Stimulated activated CD8-positive, alpha-beta memory T cell treated with anti-CD3 and anti-CD28 coated beads, Interleukin-7, amount 100 ng/mL, for 24 hours (primary cell): ENCODE results near the gene SDF2.

Experiments
- DNase-seq: peaks from one replicate; pipeline ENCODE4 v3.0.0-alpha.2; 2020; ENCODE audit warnings: low read depth

The SDF2 gene, protein sequence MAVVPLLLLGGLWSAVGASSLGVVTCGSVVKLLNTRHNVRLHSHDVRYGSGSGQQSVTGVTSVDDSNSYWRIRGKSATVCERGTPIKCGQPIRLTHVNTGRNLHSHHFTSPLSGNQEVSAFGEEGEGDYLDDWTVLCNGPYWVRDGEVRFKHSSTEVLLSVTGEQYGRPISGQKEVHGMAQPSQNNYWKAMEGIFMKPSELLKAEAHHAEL

DNA sequence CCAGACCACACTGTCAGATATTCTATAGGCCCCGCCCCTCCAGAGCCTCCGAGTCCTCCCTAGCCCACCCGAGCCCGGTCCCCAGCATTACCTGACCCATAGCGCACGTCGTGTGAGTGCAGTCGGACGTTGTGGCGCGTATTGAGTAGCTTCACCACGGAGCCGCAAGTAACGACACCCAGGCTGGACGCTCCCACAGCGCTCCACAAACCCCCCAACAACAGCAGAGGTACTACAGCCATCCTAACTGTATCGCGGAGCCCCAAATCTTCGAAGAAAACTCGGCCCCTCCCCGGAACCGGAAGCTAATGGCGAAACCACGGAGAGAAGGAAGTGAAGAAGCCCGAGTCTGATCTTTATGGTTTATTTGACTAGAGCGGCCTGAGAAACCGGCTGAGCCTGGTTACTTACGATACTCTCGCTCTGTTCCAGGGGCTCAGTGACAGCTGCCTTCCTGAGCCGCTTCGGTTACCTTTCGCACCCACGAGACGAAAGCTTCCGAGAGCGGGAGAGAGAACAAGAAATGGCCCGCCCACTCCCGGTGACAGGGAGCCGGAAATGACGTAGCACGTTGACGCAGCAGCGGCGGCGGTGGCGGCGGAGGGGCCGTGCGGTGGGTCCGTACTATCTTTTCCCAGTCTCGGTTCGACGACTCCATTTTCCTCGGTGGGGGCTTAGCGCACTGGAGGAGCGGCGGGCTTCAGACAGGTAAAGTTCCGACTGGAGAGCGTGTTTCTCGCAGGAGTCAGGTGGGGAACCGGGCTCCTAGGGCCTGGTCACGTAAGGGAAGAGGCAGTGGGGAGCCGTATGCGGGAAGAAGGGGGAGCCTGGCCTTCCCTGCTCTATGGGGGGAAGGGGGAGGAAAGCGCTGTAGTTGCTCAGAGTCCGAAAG lies at the start of gene SDF2, which contains the start of gene SUPT6H:
Gene SDF2 (minus strand): TSS at position 272 of the 892 bp plus-strand sequence. CDS start 30 bp downstream, at position 242.
Gene SUPT6H (plus strand): TSS at position 571 of the 892 bp plus-strand sequence. CDS start 11,197 bp downstream, outside the sequence.
- DNase-seq: peak; percentile 98

DNA sequence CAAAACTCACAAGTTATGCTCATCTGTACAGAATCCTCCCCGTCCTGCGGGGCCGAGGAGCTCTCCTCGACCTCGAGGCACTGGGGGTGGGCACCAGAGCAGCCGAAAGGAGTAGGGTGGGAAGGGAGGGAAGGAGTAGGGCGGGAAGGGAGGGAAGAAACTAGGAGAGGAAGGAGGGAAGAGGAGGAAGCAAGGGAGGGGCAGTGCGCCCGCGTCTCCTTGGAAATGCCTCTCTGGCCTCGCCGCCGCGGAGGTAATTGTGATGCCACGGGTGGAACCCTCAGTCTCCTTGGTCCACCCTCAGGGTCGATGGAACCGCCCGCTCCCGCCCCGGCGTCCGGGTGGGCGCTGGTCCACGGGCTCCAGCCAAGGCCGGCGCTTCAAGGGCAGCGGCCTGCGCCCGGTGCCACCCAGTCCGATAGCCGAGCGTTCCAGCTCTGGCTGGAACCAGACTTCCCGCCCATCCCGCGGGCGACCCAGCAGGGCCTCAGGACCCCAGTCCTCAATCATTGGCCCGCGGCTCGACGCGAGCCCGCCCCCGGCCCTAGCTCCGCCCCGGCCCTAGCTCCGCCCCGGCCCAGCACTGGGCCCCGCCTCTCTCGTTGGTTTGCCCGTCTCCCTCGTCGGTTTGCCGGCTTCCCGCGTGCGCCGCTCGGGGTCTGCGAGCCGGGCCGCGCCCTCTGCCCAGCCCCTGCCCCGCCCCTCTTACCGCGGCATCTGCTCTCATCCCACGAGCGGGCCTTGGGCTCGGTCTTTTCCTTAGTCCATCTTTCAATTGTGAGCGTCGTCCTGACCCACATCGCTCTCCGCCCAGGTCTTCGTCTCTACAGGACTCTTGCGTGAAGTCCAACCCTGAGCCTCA lies 49.4 kb upstream of the SDF2 start:
- peak; percentile 82 for DNase-seq

DNA sequence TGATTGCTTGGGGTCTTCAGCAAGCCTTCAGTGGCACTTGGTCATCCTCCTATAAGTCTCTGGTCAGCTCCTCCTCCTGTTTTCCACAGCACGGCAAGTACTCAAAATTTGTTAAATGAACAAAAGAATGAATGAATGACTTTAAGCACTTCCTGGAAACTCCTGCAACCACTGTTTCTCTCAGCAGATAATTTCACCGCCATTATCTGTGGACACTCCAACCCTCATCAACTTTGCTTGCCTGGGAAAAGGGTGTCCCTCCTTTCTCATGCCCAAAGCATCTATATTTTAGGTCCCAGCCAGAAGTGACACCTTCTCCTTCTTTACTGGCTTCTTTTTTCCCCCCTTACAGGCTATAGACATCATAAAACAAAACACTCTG lies 45.6 kb upstream of the SDF2 start:
- no peak for DNase-seq

DNA sequence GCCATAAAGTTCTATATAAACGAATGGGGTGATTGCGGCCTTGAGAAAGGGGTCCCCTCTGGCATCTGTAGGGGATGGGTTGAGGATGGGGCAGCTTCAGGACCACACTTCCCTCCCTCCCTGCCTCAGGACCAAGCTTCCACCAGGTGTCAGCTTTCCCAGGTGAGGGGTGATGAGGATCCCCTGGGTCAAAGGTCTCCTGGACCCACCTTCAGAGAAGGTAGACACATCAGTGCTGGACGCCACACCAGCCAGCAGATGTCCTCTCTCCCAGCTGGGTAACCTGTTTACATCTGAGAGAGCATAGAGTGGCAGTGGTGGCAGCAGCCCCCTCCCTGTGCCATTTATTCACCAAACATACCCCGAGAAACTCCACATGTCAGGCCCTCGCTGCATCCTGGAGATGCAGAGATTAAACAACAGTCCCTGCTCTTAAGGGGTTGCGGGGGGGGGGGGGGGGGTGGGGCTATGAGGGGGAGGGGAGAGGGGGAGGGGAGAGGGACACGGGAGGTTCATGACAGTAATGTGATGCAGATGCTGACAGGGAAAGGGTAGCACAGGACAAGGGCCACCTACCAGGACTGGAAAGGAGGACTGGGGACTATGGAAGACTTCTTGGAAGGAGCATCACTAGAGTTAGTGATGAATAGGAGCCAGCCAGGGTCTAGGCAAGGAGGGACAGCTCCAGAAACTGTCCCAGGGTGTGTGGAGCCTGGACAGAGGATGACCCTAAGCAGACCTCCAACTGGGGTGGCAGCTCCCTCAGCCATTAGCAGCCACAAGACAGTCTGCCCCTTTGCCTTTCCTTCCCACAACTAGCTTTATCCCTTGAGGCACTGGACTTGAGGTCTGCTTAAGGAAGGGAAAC lies 45.0 kb upstream of the SDF2 start:
- DNase-seq: no peak

DNA sequence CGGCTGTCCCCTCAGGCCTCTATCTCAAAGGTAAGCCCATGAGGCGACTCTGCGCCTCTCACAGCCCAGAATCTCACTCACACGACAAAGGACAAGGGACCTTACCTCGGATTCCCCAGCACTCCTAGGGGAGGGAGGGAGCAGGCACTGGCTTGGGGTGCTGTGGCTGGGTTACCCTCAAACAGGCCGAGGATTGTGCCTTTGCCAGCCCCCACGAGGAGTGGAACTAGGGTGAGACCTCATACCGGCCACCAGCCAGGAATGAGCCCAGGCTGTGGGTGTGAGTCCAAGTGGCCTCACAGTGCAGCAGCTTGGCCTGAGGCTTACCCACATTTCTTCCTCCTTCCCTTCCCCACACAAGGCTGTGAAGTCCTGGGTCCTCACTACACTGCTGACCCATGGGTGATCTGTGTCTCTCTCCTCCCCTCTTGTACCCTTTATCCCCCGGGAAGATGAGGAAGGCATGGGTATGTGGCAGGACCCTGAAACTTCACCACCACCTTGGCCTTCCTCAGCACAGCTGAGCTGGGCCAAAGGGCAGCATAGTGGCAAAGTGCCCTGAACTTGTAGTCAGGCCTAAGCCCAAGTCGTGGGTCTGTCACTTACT lies 44.1 kb upstream of the SDF2 start:
- DNase-seq: no peak

DNA sequence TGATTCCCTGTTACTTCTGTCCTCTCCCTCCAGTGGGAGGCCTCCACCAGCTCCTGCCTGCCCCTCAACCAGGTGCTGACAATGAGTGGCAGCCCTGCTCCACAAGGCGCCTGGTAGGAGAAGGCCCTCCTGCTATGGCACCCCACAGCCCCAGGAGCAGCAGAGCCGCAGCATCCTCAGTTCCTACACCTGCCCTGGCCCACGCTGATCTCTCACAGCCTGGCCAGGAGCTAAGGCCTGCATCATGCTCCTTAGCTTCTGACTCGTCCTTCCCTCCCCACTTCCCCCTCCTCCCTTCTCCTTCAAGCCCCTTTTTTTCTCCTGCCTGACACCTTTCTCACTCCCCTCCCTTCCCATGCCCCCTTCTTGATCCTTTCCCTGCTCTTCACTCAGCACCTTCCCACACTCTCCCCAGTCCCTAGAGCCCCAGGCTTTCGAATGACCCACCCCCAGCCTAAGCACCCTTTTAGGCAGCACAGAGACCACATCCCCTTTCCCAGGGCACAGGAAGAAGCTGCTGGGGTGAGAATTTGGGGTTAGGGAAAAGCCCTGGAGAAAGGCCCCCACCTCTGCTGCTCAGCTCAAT lies 43.5 kb upstream of the SDF2 start:
- no peak for DNase-seq

DNA sequence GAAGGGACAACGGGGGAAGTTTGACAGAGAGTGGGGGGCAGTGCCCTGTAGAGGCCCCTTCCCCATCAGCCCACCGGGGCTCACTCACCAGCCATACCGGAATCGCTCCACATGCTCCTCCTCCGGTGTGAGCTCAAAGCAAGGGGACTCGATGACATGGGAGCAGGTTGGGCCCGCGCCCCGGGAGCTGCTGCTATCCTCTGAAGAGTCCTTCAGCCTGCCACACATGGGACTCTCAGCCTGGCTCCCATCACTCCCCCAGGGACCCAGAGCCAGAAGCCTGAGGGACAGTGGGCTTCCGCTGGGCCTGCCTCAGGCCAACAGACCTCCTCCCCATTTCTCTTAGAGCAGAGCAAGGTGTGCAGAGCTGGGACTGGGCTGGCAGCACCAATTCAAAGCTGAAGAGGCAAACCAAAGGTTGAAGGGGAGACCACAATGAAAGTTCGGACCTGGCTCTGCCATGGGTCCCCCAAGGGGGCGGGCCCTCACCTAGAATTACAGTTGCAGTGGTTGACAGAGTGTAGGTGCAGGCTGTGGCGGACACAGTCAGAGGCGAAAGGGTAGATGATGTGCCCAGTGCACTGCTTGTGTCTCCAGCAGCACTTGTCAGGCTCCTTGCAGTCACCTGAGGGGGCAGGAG lies 42.6 kb upstream of the SDF2 start:
- no peak for DNase-seq

DNA sequence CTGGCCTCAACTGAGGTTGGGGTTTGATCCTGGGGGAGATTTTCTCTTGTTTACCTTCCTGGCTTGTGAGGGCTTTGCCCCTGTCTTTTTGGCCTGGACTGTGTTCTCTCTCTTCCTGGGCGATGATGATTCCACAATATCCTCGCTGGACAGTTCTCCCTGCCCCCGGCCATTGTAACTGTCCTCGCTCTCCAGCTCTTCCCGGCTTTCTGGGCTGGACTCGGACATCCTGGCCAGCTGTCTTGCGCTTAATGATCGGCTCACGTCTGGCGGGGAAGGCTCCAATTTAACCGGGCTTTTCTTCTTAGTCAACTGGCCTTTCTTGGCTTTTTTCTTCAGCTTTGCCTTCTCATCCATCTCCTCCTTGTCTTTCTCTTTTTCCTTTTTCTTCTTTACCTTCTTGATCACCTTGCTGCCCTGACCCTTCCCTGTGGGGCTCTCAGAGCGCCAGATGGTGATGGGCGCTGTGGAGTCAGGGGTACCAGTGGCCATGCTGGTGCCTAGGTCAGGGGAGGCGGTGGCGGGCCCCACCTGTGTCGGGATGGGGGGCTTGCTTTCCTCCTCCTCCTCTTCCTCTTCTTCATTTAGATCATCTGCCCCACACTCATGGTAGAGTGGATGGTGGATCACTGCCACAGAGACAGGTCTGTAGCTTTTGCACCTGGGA lies 42.0 kb upstream of the SDF2 start:
- no peak for DNase-seq

DNA sequence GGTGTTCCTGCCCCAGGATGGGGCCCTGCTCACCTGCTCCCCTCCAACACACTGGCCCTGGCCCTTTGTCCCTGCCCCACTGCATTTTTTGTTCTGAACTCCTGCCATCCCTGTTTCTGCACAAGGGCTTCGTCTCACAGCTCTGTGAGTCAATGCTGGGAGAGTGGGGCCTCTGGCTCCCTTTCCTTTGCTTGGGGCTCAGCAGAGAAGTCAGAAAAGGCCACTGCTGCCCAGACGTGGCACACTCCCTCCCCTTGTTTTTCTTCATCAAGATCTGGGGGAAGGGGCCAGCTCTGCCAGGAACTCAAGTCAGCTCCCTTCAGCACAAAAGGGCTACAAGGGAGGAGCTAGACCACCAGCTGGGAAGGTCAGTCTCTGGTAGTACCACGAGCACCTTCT lies 41.0 kb upstream of the SDF2 start:
- DNase-seq: no peak

DNA sequence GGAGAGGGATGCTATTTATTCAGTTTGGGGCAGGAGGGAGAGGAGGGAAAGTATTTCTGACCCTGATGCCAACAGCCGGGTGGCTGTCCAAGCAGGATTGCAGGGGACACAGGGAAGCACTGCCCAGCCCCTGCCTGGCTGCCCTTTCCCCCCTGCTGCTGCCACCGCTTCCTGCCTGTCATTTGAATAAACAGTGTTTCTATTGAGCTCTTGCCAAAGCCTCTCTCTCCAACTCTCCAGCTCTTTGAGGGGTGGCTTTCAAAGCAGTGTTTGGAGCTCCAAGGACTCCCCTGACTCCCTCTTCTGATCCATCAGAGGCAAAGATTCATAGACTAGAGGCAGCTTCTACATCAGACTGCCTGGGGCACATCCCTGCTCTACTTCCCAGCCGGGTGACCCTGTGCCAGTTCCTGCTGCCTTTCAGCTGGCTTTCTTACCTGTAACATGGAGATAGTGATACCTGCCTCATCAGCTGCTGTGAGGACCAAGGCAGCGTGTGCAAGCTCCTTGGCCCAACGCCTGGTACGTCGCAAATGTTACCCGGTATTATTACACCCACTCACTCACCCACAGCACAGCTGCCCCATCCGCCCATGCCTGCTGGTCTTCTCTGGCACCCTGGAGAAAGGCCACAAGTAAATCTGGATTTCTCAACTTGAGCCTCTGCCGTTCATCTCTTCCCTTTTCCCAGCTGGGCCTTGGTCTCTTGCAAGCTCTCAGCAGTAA lies 40.5 kb upstream of the SDF2 start:
- no peak for DNase-seq

DNA sequence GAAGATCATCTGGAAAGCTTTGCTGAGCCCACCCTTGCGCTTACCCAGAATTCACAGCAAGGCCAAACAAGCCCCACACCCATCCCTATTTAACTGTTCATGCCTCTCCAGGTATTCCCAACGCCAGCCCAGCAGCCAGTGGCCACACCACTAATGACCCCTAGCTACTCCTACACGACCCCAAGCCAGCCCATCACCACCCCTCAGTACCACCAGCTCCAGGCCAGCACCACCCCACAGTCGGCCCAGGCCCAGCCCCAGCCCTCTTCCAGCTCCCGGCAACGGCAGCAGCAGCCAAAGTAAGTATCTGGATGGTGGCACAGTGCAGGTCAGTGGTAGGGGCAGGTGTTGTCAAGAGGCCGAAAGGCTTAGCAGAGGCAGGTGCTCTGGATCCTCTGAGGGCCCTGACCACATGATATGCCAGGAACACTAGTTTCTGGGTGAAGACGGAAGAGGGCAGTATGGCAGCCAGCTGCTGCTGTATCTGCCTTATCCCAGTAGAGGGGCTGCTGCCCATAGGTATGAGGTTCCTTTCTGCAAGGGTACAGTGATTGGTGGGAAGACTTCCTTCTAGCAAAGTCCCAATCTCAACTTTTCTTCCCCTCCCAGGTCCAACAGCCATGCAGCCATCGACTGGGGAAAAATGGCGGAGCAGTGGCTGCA lies 39.3 kb upstream of the SDF2 start:
- DNase-seq: no peak

DNA sequence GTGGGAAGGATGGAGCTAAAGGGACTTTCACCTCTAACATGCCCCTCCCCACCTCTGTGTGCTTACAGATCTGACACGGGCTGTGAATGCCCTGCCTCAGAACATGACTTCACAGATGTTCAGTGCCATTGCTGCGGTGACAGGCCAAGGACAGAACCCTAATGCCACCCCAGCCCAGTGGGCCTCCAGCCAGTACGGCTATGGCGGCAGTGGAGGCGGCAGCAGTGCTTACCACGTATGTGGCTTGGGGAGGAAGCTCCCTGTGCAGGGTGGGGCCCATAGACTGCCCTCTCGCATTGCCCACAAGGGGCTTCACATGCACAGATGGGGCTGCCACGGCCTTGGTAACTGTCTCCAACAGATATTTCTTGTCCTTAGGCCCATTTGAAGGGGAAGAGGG lies 38.6 kb upstream of the SDF2 start:
- no peak for DNase-seq

DNA sequence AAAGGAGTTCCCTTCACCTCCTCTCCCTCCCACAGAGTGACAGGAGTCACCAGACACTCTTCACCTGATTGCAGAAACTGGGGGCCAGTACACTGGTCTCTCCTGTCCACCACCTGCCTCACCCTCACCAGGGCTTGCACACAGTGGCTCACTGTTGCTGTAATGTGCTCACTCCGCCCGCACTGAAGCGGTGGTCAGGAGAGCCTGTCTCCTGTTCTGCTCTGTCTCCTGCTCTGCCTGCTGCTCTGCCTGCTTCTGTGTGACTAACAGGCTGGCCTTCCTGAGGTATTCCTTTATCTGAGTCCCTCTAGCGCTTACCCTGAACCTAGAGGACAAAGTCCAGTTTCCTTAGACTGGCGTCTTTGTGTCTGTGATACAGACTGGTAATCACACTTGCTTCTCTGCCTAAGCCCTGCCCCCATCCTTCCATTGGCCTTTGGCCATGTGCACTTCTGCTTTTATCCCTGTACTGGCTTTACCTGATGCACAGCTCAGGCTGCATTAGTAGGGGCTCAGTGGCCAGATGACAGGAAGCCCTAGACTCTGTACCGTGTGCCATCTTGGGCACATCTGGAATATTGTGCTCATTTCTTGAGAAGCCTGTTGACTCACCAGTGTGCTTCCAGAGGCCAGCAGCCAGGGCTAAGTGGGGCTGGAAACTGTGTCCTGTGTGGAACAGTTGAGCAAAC lies 36.7 kb upstream of the SDF2 start:
- no peak for DNase-seq

DNA sequence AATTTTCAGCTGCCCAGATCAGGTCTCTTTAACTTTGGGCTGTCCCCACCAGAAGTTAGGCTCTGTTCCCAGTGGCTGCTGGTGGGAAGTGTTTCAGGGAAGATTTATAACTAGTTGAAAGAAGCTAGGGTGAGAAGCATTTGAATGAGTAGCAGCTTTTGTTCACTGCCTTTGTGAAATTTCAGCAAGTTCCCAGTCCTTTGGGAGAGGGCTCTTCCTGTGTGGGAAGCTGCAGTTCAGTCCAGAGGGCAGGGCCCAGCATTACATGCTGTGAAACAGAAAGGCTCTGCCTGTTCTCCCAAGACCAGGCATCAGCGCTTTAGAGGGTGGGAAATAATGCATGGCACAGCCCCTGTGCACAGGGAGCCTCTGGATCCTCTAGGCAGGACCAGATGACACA lies 32.2 kb upstream of the SDF2 start:
- DNase-seq: no peak

DNA sequence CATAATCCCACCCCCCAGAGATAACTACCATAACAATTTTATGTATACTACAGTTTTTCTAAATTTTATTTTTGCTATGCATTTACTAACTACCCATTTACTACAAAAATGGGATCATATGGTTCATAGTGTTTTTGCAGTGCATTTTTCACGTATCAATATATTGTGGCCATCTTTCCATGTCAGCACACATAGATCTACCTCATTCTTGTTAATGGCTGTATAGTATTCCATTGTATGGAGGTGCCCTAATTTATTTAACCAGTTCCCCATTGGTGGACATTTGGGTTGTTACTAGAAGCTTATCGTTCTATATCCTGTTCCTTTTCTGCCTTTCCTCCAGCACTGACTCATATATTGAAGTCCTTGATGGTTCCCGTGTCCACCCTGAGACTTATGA lies 27.3 kb upstream of the SDF2 start:
- no peak for DNase-seq

DNA sequence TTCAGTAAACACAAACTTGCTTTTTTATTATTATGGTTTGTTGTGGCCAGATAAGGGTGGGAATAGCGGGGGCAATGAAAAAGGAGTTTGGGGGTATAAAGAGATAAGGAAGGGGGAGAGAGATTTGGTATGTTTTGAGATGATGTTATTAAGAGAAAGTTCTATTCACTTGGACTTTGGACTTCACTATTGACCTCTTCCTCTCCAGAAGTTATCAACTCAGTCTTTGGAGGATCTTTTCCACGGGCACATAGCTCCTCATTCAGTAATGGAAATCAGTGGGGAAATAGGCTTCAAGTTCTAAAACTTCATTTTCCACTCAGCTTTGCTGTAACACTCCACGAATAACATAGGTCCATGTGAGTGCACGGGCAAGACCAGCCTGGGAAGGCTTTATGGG lies 26.8 kb upstream of the SDF2 start:
- DNase-seq: no peak

DNA sequence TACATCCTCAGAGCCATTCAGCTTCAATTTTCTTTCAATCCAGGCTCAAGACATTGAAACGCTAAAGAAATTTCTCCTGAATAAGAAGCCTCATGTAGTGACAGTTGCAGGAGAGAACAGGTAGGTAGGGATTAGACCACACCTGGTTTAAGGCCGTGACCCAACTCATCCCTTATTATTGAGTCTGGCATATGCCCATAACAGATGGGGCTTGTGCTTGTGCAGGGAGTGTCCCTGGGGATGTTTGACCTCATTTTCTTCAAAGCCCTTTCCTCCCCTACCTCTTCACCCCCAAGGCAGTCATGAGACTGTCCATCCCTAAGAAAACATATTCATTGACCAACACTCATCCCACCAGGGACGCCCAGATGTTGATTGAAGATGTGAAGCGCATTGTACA lies 24.6 kb upstream of the SDF2 start:
- no peak for DNase-seq

DNA sequence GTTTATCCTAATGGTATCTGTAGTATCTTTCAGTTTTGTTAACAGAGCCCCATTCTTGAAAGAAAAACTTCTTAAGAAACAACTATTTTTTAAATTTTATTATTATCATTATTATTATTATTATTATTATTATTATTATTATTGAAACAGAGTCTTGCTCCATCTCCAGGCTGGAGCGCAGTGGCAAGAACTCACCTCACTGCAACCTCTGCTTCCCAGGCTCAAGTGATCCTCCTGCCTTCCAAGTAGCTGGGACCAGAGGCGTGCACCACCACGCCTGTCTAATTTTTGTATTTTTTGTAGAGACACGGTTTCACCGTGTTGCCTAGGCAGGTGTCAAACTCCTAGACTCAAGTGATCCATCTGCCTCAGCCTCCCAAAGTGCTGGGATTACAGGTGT lies 23.7 kb upstream of the SDF2 start:
- DNase-seq: no peak
